ENCODE data around the gene RHBDD1.
"Not testable (repeated sequence)": the region's sequence is repeated elsewhere in the genome, so short reads cannot be mapped to it uniquely, and the experiment has no call there.

The RHBDD1 gene

GRCh38 chr2:226799976-226800940, 35.6 kb upstream of the RHBDD1 start:
- no peak for DNase-seq

- no peak for DNase-seq
Observed at GRCh38 chr2:226800941-226801784, 34.7 kb upstream of the RHBDD1 start.

GRCh38 chr2:226802573-226802972, 33.3 kb upstream of the RHBDD1 start:
- peak; percentile 70 for DNase-seq

GRCh38 chr2:226803410-226803809, 32.4 kb upstream of the RHBDD1 start:
- DNase-seq = no peak

- no peak for DNase-seq
Observed at GRCh38 chr2:226813148-226813701, 22.6 kb upstream of the RHBDD1 start.

- DNase-seq = no peak
Observed at GRCh38 chr2:226818930-226819329, 16.9 kb upstream of the RHBDD1 start.

- DNase-seq = no peak
Observed at GRCh38 chr2:226825056-226825455, 10.8 kb upstream of the RHBDD1 start.

- DNase-seq = no peak
Observed at GRCh38 chr2:226828191-226828590, 7.7 kb upstream of the RHBDD1 start.

GRCh38 chr2:226829721-226830631, 5.9 kb upstream of the RHBDD1 start:
- DNase-seq = no peak

- DNase-seq = no peak
Observed at GRCh38 chr2:226831266-226831665, 4.6 kb upstream of the RHBDD1 start.

GRCh38 chr2:226832061-226832460, 3.8 kb upstream of the RHBDD1 start:
- DNase-seq = no peak

- DNase-seq = not testable (repeated sequence)
Observed at GRCh38 chr2:226834880-226835279, 974 bp upstream of the RHBDD1 start.

- DNase-seq = no peak
Observed at GRCh38 chr2:226835420-226835795, 446 bp upstream of the RHBDD1 start.

- DNase-seq = no peak
Observed at GRCh38 chr2:226836548-226836885, 663 bp downstream of the RHBDD1 start.

- DNase-seq = no peak
Observed at GRCh38 chr2:226837334-226837733, 1.5 kb downstream of the RHBDD1 start.

GRCh38 chr2:226837787-226838603, 2.1 kb downstream of the RHBDD1 start:
- DNase-seq = no peak

- no peak for DNase-seq
Observed at GRCh38 chr2:226838722-226839121, 2.9 kb downstream of the RHBDD1 start.

GRCh38 chr2:226839161-226839560, 3.3 kb downstream of the RHBDD1 start:
- DNase-seq = no peak

- no peak for DNase-seq
Observed at GRCh38 chr2:226839951-226840350, 4.1 kb downstream of the RHBDD1 start.

GRCh38 chr2:226843001-226843400, 7.1 kb downstream of the RHBDD1 start:
- not testable (repeated sequence) for DNase-seq

- DNase-seq = no peak
Observed at GRCh38 chr2:226845386-226846116, 9.7 kb downstream of the RHBDD1 start.
